Loucy (cell line): ENCODE results near the gene PTRHD1.

ENCODE experiments used
- CTCF ChIP-seq: fragments of 200-600 bp; sonication (generic); conservative IDR thresholded peaks from 2 replicates; pipeline ENCODE4 v1.5.1; 2014; ENCODE audit warnings: mild to moderate bottlenecking, antibody characterized with exemption, low read length
- EZH2phosphoT487 ChIP-seq: fragments of 200-600 bp; IDR thresholded peaks from 2 replicates; pipeline ENCODE4 v1.6.1; 2018; ENCODE audit warnings: antibody characterized with exemption, mild to moderate bottlenecking, moderate library complexity, borderline replicate concordance

- no peak for TF ChIP-seq CTCF
- no peak for TF ChIP-seq EZH2phosphoT487
These were observed 22.1 kb downstream of the PTRHD1 start for GRCh38 chr2:24771061-24771460.
